A549 treated with AZD2906 at 1 μM for 4 hours (cell line): ENCODE data around the gene OR51A2. TPM values are rescaled to one million over a fixed set of nuclear protein-coding genes. Genes with fewer than 3 reads are reported as not detected.

ENCODE experiments used
- total RNA-seq: library from RNA; stranded (reverse); fragments of 200-300 nt; extraction: Qiagen RNA extraction; gene quantifications from 5 replicates; pipeline ENCODE4 v1.2.3, GENCODE V29; 2022

OR51A2 gene, protein sequence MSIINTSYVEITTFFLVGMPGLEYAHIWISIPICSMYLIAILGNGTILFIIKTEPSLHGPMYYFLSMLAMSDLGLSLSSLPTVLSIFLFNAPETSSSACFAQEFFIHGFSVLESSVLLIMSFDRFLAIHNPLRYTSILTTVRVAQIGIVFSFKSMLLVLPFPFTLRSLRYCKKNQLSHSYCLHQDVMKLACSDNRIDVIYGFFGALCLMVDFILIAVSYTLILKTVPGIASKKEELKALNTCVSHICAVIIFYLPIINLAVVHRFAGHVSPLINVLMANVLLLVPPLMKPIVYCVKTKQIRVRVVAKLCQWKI
- total RNA-seq, result not detected in 5 replicates

DNA sequence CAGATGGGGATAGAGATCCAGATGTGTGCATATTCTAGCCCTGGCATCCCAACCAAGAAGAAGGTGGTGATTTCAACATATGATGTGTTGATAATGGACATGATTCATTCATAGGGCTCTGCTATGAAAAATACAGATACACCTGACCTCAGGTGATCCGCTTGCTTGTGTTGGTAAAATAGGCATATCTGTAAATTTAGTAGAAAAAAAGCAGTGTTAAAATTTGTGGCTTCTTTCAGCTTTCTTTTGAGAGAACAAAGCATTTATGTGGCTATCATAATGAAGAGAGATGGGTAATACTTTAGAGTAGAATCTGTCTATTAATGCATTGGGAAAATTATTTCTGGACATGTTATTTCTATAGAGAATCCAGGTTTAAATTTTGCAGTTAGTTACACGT lies at the start of gene OR51A2:
OR51A2 (minus strand) TSS at position 101 of the 400 bp plus-strand sequence; CDS start at position 101, 0 bp downstream.

DNA sequence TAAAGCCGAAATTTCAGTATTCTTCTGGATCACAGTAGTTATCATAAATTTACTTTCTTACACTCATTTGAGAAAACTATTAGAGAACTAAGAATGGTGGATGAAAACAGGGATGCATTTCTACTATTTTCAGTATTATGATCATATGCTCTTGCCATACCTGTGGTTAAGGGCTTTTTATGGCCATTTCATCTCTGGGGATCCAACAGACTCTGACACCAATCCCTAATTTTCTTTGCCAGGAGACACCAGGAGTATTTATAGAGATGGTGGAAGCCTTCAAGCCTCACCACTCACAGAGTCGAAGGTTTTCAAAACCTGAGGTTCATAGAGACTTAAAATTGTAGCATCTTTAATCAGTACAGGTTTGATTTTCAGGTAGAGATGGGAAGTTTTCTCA lies 39.0 kb upstream of the OR51A2 start, which contains the start of gene OR51L1:
OR51L1 (plus strand) TSS at position 301 of the 400 bp plus-strand sequence. CDS start 4,132 bp downstream, outside the sequence.

DNA sequence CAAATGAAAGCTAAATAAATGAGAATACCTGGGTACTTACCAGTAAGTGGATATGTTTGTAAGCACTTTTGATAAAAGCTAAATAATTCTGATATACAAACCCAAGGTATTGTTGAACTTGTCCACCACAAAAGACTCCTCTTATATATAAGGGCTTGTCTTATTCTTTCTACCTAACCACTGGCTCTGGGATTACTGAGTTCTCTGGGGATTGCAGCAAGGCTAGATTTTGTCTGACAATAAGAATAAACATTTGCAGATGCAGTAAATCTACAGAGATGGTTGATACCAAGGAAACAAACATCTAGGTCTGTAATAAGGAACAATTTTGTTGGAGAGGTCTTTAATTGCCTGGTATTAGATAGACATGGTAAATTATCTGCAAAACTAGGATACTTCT lies 8.0 kb downstream of the OR51A2 start, which contains the start of gene OR51A4:
OR51A4 (minus strand) TSS at position 101 of the 400 bp plus-strand sequence. CDS start 505 bp downstream, outside the sequence.

DNA sequence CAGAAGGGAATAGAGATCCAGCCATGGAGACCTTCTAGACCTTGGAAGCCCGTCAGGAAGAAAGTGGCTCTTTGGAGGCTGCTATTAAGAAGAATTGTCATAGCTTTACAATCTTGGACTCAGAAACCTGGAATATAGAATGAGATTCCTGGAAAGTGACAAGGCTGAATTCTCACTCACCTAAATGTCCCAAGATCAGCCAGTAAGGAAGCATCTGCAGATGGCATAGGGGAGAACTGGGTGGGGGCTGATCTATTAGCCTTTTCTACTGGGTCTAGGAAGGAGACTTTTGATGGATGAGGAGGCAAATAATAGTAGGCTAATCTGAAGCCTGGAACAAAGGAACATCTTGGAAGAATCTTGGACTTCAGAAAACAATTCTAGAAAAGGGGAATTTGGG lies 31.3 kb downstream of the OR51A2 start, which contains the start of gene OR51G1:
OR51G1 (minus strand) TSS at position 101 of the 400 bp plus-strand sequence; CDS start at position 101, 0 bp downstream.

DNA sequence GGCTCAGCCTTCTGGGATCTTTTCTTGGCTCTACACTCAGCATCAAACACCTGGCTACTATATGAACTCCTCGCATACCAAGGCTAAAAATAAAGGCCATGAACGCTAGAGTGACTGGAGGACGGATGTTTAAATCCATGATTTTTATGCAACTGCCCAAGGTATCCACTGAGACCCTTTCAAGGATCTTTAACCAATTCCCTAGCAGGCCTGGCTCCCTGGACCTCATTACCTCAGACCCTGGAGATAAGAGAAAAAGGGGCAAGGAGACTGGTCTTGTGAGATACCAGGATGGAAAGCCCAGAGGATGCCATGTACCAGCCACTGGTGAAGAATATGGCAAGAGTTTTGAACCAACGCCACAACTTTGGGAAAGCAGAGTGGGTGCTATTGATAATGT lies 36.3 kb downstream of the OR51A2 start, which contains the start of gene OR51G2:
OR51G2 (minus strand) TSS at position 101 of the 400 bp plus-strand sequence. CDS start 3,687 bp downstream, outside the sequence.

Other genes with a start within 250 kb of the OR51A2 start
- not detected in 5 replicates for gene OR51F1, start 185.8 kb downstream of the OR51A2 start, total RNA-seq
- not detected in 5 replicates for gene OR52R1, start 151.3 kb downstream of the OR51A2 start, total RNA-seq
- not detected in 5 replicates for gene OR51F2, start 134.4 kb downstream of the OR51A2 start, total RNA-seq
- not detected in 5 replicates for gene OR51S1, start 106.5 kb downstream of the OR51A2 start, total RNA-seq
- not detected in 5 replicates for gene OR51T1, start 73.8 kb downstream of the OR51A2 start, total RNA-seq
- not detected in 5 replicates for gene OR51A7, start 51.9 kb downstream of the OR51A2 start, total RNA-seq
- not detected in 5 replicates for gene OR51G2, start 36.4 kb downstream of the OR51A2 start, total RNA-seq
- gene OR51G1, start 31.4 kb downstream of the OR51A2 start, total RNA-seq, result not detected in 5 replicates
- not detected in 5 replicates for gene OR51A4, start 8.1 kb downstream of the OR51A2 start, total RNA-seq
- gene OR51L1, start 39.1 kb upstream of the OR51A2 start, total RNA-seq, result not detected in 5 replicates
- gene OR52J3, start 90.8 kb upstream of the OR51A2 start, total RNA-seq, result not detected in 5 replicates
- not detected in 5 replicates for gene OR52E2, start 103.9 kb upstream of the OR51A2 start, total RNA-seq
- not detected in 5 replicates for gene OR52E1, start 113.9 kb upstream of the OR51A2 start, total RNA-seq
- gene OR52A5, start 182.6 kb upstream of the OR51A2 start, total RNA-seq, result not detected in 5 replicates
- not detected in 5 replicates for gene OR52A1, start 199.0 kb upstream of the OR51A2 start, total RNA-seq
- gene OR51V1, start 245.0 kb upstream of the OR51A2 start, total RNA-seq, result not detected in 5 replicates